EL (cell line): ENCODE results near the gene KIF3A.

Experiments
- DNase-seq: peaks from one replicate; pipeline ENCODE4 v3.0.0-alpha.2; 2016

KIF3A gene

DNA sequence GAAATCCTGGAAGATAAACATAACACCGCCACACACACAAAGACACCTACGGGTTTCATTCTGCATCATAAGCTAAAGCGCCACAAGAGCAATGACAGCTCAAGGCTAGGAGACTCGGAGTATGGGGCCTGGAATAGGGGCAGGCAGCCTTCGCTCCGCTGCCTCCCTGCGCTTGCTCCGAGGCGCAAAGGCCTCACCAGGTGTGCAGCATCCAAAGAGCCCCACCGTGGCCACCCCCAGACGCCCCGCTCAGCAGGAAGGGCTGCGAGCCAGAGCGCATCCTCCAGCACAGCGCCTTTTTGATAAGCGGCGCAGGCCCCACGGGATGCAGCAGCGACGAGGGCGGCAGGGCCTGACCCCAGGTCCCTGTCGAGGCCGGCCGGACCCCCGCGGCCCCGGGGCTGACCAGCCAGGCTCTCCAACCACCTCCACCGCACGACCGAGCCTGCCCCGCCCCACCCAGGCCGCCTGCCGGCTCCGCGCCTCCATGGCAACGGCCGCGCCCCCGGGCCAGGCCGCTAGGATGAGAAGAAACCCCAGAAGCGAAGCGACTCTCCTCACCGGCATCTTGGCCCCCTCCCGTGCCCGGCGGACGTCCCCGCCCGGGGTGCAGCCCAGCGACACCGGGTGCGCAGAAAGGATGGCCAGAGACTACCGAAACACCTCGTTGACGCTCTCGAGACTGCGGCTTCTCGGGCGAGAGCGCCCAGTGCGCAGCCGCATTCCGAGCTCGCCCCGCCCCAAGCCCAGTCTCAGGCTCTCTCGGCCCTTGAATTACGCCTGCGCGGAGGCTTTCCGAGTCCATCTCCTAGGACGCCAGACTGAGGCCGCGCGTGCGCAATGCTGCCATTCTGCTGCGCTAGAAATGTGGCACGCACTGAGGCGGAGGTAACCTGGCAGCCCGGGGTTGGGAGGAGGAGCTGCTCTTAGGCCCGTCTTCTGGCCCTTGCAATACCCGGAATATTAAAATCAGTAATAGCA, at the start of gene KIF3A:
KIF3A (minus strand) TSS at position 694 of the 981 bp plus-strand sequence; CDS start at position 567, 127 bp downstream.
- DNase-seq, result peak; percentile 98

DNA sequence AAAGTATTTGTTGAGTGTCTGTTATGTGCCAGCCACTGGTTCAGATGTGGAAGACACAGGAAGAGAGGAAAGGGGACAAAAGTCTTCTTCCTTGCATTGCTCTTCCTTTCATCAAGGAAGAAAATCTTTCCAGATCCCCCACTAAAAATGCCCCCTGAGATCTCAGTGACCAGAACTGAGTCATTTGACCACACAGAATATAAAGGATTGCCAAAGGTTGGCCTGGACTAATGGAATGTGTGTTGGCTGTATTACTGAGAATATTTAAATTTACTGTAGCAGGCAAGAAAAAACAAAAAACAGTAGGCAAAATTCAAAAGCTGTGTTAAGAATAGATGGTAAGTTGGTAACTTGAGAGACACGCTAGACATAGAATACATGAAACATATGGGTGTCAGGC, 49.7 kb upstream of the KIF3A start:
- DNase-seq, result peak; percentile 62

DNA sequence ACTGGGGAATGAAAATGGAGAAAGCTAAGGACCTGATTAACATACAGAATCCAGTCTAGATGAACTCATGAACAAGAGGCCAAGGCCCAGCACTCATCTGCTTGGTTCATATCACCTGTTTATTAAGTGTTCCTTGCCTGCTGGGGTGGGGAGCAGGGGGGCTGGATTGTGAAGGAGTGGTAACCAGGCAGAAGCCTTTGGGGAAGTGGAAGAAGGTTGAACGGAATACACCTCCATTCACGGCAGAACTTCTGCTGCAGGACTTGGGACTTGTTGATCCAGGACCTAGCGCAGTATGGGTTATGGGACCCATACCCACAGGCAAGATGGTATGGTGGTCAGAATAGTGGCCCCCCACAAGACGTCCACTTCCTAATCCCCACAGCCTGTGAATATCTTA, 48.5 kb upstream of the KIF3A start:
- no peak for DNase-seq

DNA sequence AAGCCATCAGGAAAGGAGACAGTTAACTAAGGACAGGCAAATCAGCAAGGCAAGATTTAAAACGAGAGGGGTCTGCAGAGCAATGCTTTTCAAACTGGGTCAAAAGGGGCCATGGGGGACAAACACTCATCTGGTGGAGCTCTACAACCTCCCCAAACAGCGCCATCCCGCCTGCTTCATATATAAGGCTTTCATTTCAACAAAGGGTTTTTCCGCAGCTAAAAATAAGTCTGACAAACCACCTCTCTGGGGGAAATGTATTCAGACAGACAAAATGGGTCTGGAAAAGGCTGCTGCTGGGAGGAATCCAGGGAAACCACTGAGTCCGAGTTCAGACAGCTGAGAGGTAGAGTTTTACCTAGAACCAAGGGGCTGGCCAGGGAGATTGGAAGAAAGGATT, 48.0 kb upstream of the KIF3A start:
- DNase-seq, result no peak

DNA sequence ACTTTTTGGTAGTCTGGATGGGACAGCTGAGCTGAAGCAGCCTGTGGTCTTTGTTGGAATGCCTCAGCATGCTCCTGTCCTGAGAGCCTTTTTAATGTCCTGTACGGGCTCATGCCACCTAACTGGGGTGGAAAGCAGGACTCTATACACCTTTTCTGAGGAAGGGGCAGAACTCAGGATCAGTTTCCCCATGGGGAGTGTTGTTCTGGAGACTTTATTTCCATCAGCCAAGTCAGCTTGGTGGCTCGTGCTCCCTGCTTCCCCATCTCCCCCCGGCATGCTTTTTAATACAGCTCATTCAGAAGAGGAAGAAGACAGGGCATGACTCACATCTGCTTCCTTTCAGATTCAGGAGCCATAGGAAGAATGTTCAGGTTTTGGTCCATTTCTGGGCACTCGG, 44.8 kb upstream of the KIF3A start:
- DNase-seq, result peak; percentile 80

DNA sequence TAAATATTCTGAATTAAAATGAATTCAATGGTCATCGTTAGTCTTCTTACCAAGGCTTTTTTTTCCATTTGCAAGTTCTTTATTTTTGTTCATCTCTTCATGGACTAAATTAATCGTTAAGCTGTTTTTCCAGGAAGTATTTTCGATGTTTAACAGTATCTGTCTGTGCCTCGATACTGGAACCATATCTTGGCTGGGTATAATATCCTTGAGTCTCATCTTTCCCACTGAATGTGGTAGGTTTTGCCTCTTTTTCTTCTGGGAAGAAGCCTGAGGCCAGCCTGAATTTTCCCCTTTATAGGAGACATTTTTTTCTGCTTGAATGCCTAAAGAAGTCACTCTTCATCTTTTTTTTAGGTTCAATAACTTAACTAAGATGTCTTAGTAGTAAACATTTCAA, 43.7 kb upstream of the KIF3A start:
- no peak for DNase-seq

DNA sequence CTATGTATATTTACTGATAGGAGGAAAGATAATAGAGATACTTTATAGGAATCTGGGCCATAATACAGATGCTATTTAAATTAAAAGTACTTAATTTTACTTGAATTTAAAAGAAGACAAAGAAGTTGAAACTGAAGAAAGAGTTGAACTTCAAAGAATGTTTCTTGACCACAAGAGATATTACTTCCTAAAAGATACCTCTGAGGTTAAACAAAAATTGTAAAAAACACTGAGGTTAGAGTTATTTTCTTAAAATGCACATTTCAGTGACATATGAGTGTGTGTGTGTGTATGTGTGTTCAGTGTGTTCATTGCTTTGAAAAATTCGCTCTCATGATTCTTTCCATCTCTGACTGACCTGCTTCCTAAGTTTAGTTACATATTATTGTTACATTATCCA, 43.2 kb upstream of the KIF3A start:
- DNase-seq, result no peak

DNA sequence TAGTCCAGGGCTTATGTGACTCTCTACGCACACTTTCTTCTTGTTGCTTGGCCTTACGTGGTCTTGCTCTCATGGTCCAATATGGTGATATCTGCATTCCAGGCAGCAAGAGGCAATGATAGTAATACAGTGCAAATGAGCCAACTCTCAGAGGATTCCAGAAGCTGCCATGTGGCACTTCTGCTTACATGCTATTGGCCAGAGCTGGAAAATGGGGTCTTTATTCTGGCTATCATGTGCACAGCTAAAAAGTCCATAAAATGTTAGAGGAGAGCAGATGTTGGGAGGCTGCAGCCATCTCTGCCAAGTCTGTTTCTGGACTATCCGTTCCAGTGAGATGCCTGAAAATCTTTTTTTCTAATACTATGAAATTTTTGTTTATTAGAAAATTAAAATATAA, 42.6 kb upstream of the KIF3A start:
- no peak for DNase-seq

DNA sequence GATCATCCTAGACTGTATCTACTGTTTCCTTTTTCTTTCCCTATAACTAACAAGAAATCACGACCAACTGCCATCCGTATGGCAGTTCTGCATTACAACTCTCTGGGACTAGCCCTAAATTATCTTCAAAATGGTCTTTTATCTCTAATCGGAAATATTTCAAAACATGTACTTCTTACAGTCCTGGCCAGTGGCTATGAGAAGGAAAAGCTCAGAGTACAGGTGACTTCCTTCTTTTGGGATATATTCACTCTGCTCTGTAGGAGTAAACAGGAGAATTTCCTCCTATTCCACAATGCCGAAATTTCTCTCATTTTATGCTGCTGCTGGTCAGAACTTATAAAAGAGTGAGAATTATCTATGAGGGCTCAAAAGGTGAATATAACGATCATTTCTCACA, 41.5 kb upstream of the KIF3A start:
- DNase-seq, result no peak

DNA sequence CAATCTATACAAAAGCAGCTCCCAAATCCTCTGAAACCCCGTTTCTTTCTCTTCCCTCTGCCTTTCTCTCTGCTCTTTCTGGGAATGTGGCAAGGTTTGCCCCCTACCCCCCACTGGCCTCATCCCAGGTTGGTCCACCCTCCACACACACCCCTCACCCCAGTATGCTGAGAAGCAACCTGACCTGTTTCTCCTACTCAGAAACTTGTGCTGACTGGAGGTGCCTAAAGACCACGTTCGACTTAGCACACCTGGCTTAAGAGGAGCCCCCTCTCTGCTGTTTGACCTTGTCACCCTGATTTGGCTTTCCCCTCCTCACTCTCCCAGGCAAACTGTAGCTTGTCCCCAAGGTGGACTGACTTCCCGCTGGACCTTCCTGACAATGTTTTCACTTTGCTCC, 40.8 kb upstream of the KIF3A start:
- DNase-seq, result no peak

DNA sequence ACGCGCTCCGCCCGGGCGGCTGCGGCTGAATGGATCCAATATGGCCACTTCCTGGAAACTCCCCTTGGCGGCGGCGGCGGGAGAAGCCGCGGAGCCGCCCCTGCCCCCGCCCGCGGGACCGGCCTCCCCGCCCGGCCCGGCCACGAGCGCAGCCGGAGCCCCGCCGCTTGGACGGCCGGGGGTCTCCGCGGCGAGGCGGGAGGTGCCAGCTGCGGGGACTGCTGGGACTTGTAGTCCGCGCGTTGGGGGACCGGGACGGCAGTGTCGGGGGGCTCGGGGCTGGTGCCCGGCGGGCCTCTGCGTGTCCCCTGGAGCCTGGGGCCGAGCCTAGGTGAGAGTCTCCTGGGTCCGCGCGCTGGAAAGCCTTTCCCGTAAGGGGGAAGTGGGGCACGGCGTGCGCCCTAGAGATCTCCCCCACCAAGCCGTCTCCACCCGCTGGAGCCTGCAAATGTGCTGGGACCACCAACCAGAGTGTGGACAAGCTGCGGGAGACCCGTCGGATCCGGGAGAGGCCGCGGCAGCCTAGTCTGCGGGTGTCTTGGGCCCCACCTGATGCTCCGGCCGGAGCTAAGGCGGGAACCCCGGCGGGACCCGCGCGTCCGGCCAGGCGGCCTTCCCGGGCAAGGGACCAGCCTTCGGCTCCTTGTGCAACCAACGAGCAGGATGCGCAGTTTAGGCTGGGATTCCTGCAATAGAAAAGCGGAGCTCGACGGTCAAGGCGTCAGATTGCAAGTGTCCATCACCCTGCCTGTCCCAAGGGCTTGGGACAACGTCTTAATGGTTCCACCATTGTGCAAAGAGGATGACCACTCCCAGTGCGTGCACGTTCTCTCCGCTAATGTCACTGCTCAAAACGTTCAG, 40.1 kb upstream of the KIF3A start, which contains the start of gene SEPTIN8:
SEPTIN8 (minus strand) TSS at position 31 of the 861 bp plus-strand sequence. CDS start 102 bp downstream, outside the sequence.
- DNase-seq, result peak; percentile 60

DNA sequence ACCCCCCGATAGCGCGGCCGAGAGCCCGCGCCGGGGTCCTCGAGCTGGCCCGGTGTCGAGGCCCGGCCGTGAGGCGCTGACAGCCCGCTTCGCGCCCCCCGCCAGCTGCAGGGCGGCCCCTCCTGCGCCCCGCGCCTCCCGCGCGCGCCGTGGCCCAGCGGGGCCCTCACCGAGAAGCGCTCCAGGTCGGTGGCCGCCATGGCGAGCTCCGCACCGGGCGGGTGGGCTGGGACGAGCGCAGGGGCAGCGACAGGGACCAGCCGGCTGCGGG, 39.5 kb upstream of the KIF3A start:
- no peak for DNase-seq

DNA sequence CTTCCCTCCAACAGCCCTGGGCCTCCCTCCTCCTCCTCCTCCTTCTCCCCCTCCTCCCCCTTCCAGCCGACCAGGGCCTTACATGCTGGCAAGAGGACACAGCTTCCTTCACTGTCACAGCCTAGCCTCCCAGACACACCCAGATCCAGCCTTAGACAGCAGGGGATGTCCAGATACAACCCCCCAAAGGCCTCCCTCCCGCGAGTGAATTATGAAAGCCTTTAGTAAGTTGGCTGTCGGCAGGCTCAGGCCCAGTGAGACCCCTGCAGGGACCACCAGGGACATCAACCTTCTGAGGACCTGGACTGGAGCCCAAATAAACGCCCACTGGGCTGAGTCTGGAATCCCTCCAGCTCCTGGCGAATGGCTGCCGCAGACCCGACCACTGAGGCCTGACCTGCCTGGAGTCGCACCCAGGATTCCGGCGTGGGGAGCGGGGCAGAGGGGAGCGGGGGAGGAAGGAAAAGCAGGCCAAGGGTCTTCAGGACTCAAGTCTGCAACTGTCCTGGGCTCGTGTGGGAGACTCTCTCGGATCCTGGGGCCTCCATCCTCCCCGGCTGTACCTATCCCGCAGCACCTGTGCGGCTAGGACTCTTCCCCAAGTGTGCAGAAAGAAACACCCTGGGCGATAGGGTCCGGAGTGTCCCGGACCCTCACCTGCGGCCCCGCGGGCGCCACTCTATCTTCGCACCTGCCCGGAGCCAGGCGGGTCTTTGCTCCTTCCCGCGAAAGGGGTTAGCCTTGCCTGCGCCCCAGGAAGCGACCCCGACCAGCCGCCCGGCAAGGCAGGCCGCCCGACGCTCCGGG, 39.0 kb upstream of the KIF3A start:
- peak; percentile 68 for DNase-seq

DNA sequence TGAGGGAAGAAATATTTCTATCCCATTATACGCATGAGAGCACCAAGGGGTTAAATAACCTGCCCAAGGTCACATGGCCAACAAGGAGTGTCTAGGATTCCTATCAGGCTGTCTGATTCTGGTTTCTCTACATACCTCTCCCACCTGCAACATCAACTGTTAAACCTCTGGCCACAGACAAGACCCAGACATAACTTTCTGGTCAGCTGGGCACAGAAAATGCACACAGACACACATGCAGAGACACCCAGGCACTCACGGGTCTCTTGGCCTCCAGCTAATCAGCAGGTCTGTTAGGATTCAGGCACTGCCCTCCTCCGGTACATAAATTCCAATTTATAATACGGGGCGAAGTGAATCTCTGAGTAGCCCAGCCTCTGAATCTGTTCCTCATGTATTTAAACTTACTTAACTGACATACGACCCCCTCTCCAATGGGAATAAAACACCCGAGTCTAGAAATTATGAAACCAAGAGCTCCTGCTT, 38.2 kb upstream of the KIF3A start:
- no peak for DNase-seq

DNA sequence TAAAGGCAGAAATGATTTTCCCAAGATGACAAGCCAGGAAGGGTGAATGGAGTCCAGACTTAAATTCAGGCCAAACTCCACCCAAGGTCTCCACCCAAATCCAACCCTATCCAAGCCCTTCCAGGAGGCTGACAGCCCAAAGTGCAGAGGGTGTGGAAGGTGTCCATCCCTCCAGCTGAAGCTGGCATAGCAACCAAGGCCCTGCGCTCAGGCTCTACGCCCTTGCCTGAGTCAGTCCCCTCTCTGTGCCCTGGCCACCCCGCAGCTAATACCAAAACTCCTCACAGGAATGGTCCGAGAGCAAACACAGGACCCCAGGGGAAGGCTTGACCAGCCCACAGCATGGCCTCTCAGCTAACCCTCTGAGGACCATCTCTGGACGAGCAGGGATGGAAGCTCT, 37.5 kb upstream of the KIF3A start:
- no peak for DNase-seq

DNA sequence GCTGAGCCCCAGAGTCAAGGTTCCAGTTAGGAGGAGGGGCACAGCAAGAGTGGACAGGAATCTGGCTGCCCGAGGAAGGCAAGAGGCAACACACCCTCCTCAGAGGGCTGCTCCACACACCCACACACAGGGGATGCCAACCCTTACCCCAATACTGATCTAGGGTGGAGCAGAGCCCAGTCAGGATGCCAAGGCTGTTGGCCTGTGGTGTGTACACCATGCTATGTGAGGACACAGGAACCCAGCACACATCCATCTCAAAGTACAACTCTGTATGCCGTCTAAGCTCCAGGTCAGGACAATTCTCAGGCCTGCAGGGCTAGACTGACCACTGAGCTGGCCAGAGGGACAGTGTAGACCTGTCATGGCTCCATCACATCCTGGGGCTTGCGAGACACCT, 37.1 kb upstream of the KIF3A start:
- DNase-seq, result no peak

DNA sequence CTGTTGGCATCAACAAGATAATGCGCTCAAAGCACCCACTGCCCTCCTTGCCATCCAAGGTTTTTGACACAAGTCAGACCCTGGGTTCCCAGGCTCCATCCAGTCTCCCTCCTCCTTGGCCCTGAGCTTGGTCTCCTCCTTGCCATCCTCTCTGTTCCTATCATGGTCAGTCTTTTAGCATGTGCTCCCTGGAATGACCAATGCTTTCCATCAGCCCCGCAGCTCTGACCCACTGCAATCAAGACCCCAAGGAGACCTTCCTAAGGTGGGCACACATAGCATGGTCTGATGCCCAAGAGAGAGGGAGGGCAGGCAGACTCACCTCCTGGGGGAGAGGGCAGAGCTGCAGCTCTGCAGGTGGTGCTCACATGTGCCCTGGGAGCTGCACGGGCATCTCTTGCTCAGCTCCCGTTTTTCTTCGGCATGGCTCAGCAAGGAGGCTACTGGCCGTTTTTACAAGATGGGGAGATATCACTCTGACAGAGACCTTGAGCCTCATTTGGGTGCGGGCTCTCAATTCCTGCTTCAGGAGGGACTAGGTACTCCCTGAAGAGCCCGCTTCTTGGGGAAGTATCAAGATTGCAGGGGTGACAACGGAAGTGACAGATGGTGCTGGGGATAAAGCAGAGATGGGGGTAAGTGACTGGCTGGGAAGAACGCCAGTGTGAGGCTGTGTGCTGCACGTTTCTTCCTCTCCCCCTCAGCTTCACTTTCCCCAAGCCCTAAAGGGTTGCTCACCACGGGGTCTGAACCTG, 36.4 kb upstream of the KIF3A start:
- DNase-seq, result no peak

DNA sequence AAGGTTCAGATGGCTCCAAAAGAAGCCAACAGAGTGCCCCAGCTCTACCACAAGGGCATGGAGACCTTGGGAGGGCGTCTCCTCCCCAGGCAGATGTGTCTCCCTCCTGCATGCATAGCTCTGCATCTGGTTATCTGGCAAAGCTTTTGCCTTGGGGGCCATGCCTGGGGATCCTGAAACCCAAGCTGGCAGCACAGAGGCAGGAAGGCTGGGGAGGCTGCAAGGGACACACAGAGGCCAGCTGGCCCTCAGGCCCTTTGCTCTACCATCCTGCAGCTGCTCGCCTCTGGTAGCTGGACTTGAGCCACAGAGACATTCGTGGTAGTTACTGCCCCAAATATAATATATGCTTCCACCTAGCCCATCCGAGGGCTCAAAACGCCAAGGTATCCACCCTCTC, 35.8 kb upstream of the KIF3A start:
- no peak for DNase-seq

DNA sequence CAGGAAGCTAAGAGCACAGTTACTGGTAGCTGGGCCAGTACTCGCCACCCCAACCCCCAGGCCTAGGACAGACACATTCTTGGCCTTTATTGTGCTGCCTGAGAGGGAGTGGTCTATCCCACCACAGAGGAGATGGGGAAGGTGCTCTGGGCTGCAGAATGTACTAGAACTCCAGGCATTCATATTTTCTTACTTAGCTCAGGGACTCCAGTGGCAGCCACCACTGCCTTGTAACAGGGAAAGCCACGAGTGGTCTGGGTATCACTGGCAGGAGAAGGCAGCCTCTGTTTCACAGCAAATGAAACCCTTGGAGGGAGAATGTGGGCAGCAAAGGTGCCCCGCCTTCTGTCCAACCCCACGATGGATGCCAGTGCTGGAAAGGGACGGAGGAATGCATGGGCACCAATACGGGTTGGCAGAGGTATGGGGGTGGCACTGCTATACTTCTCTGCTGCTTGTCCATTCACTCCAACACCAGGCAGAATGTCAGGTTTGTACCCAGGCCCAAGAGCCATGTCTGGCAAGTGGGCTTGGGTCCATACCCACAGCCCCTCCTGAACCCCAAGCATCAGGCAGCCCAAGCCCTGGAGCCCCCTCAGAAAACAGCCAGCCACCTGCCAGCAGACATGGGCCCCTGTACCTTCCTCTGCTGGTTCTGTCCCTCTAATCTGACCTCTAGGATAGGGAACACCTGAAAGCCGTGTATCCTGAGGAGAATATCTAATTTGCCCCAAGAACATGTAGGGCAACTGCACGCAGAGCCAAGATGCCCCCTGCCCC, 35.1 kb upstream of the KIF3A start:
- DNase-seq, result no peak

DNA sequence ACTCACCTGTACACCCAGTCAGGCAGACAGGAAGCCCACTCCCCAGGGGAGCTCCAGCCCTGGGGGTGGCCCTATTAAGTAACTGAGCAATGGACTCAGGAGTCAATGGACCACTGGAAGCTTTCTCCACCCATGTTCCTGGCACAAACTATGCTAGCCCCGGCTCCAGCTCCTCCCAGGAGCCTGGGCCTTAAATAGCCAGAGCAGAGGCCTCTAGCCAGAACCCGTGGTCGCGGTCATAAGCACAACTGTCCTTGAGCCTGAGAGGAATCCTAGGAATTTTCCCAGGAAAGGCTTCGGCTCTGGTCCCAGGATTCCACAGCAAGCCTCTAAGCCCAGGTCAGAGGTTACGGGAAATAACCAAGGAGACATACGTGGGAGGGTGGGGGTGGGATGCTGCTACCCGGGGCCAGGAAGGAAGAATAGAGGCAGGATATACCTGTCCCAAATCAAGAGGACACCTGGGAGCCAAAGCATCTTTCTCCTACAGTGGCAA, 34.2 kb upstream of the KIF3A start:
- DNase-seq, result peak; percentile 89
